ENCODE data around the gene TUBB4B.

Gene TUBB4B

GRCh38 chr9:137272241-137273094 is 31.4 kb downstream of the TUBB4B start:
- no peak for DNase-seq (ENCODE audit: low read depth)

DNA sequence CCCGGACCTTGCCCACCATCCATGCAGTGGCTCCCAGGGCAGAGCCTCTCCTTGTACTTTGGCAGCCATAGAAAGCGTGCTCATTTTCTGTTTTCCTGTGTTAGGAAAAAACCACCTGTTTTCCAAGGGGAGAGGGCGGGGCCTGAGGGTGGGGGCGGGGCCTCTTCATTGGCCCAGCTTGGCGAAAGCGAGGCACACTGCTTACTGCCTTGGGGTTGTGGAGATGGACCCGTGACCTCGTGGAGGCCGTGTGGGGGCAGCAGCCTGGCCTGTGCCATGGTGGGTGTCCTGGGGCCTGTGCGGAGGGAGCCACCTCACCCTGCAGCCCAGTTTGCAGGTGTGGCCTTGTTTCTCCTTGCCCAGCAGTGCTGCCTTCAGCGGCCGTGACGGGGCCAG is 32.0 kb downstream of the TUBB4B start:
- no peak for DNase-seq (ENCODE audit: low read depth)

- DNase-seq (ENCODE audit: low read depth) = no peak
Measured at GRCh38 chr9:137273611-137274320, 32.7 kb downstream of the TUBB4B start.

DNA sequence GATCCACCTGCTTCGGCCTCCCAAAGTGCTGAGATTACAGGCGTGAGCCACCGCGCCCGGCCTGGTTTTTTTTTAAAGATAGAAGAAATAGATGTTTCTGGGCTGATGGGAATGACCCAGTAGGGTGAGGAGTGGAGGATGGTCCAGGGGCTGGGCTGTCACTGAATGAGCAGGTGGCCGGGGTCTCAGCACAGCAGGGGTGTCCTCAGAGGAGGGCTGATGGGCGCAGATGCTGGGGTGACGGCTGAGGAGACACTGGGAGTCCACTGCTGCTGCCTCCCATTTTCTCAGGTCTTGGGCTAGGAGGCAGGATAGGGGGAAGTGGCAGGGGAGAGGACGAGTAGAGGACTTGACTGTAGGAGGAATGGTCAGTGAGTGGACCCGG is 34.1 kb downstream of the TUBB4B start:
- no peak for DNase-seq (ENCODE audit: low read depth)

GRCh38 chr9:137275588-137276472 is 34.7 kb downstream of the TUBB4B start:
- no peak for DNase-seq (ENCODE audit: low read depth)

DNA sequence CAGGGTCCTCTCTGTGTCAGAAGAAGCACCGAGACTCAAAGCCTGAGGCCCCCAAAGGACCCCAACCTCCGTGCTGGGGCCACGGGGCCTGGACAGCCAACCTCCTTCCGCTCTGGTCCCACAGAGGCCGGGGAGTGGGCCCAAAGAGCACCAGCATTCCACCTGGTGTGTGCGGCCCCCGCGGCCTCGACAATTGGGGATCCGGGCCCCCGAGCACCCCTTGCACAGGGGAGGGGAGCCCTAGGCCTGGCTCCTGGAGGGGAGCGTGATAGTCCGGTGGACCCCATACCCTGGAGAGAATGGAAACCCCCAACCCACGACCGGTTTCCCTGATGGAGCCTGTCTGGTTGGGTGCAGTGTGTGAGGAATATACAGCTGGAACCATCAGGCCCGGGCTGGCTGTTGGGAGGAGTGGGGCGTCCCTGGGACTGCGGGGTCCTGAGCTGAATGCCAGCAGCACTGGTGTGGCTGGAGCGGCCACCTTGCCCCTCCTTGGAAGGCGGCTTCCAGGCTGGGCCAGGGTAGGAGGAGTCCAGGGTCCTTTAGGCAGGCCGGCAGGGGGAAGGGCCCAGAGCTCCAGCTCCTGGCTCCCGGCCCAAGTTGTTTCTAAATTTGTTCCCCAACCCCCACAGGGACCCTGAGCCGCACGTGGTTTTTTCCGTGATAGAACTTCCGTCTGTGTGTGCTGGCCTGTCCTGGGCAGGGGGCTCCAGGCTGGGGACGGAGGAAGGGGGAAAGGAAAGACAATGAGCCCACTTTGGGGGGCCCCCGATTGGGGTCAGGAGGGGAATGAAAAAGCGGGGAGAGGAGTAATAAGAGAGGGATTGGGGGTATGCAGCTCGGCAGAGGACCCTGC is 35.6 kb downstream of the TUBB4B start:
- DNase-seq (ENCODE audit: low read depth) = peak; percentile 51

GRCh38 chr9:137277329-137278041 is 36.4 kb downstream of the TUBB4B start, which contains the start of gene TOR4A:
Gene TOR4A (plus strand): TSS chr9:137277726. CDS start chr9:137278690, 964 bp downstream.
- peak; percentile 55 for DNase-seq (ENCODE audit: low read depth)

DNA sequence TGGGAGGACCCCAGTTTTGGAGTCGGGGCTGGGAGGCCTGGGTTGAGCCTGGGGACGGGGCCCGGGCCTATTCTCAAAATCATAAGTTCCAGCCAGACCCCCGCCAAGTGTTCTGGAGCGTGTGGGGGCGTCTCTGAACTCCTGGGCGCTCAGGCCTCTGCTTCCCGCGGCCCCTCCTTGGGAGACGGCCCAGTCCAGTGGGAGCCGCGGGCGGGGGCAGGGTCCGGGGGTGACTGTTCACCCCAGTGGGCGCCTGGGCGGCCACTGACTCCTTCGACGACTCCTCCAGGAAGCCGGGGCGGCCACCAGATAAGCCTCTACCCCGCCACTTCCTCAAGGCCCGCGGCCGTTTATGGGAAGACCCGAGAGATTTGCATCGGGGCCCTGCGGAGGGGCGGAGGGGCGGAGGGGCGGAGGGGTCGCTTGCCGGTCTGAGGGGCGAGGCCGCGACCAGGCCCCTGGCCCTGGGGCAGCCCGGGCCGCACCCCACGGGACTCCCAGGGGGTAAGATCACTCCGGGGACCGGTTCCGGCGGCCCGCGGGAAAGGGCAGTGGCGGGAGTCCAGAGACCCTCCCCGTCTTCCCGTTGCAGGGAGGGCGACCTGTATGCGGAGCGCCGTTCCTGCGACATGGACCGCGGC is 37.1 kb downstream of the TUBB4B start:
- no peak for DNase-seq (ENCODE audit: low read depth)

DNA sequence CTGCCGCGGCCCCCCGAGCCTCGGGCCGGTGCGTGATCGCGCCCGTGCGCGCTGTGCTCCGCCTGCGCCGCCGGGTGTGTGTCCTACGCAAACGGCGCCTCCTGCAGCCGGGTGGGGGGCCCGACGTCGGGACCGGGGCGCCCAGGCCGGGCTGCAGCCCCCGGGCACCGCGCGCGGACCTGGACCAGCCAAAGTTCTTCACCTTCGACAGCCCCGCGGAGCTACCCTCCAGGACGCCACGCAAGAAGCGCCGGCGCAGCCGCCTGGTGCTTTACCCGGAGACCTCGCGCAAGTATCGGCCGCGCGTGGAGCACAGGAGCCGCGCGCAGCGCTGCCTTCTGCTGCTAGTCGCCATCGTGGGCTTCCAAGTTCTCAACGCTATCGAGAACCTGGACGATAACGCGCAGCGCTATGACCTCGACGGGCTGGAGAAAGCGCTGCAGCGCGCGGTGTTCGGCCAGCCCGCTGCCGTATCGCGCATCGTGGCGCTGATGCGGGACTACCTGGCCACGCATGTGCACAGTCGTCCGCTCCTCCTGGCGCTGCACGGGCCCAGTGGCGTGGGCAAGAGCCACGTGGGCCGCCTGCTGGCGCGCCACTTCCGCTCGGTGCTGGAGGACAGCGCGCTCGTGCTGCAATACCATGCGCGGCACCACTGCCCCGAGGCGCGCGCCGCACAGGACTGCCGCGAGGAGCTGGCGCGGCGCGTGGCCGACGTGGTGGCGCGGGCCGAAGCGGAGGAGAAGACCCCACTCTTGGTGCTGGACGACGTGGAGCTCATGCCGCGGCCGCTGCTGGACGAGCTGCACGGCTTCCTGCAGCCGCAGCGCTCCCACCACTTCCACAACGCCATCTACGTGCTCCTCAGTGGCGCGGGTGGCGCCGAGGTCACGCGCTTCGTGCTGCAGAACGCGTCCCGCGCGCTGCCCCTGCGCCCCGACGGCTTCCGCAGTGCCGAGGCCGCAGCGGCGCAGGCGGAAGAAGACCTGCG is 37.9 kb downstream of the TUBB4B start:
- DNase-seq (ENCODE audit: low read depth) = no peak

GRCh38 chr9:137279741-137280473 is 38.8 kb downstream of the TUBB4B start:
- no peak for DNase-seq (ENCODE audit: low read depth)

GRCh38 chr9:137280474-137281344 is 39.6 kb downstream of the TUBB4B start:
- no peak for DNase-seq (ENCODE audit: low read depth)

DNA sequence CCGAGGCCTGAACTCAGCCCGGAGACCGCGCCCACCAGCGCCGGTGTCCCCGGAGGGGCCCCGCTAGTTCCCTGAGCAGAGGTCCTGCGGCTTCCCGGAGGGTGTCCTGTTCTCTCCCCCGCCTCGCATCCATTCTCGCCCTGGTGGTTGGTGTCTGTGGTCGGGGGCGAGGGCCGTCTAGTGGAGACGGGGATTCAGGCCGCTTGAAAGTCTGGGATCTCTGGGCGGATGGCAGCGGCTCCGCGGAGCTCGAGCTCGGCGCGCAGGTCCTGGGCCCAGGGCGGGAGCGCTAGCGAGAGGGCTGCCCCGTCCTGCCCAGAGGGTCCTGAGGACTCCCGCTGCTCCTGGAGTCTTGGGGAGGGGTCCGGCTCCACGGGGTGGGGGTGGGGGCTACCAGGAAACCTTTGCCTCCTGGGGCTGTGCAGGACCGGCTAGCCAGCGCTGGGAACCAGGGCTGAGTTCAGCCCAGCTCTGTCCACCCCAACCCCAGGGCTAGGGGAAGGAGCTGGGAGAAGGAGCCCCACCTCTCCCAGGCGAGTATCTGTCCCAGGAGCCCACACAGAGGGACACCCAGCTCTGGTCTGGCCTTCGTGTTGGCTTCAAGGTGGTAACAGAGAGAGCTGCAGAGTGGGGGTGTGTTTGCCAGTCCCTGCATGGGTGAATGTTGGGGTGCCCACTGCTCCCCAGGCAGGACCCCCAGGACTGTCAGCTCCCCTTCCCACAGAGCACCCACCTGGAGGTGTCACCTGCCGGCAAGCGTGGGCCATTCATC is 40.4 kb downstream of the TUBB4B start:
- no peak for DNase-seq (ENCODE audit: low read depth)

DNA sequence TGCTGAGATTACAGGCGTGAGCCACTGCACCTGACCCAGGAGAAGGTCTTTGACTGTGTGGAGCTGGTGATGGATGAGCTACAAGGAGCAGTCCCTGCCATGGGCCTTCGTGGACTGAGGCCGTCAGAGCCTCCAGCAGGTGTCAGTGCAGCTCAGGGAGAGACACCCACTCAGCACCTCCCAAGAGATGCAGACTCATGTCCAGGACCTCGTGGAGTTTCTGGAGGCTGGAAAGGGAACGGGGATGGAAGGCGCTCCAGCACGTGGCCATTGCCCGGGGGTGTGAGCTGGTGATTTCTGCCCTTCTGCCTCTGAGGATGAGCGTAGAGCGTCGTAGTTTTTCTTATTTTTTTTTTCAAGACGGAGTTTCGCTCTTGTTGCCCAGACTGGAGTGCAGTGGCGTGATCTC is 45.9 kb downstream of the TUBB4B start:
- DNase-seq (ENCODE audit: low read depth) = no peak

- no peak for DNase-seq (ENCODE audit: low read depth)
Measured at GRCh38 chr9:137293094-137293481, 52.0 kb downstream of the TUBB4B start.
